K562 treated with DMSO at 1 percent for 4 hours (cell line): ENCODE measurements around the gene OR10A4. TPM values are rescaled to one million over a fixed set of nuclear protein-coding genes. Genes with fewer than 3 reads are reported as not detected.

Experiments used
- total RNA-seq: library from RNA; unstranded; fragments of 300-600 nt; gene quantifications from 2 replicates; pipeline ENCODE4 v1.2.3, GENCODE V29; 2022; ENCODE audit not compliant: insufficient read depth

The OR10A4 gene, protein sequence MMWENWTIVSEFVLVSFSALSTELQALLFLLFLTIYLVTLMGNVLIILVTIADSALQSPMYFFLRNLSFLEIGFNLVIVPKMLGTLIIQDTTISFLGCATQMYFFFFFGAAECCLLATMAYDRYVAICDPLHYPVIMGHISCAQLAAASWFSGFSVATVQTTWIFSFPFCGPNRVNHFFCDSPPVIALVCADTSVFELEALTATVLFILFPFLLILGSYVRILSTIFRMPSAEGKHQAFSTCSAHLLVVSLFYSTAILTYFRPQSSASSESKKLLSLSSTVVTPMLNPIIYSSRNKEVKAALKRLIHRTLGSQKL
- not detected in 2 replicates for total RNA-seq

DNA sequence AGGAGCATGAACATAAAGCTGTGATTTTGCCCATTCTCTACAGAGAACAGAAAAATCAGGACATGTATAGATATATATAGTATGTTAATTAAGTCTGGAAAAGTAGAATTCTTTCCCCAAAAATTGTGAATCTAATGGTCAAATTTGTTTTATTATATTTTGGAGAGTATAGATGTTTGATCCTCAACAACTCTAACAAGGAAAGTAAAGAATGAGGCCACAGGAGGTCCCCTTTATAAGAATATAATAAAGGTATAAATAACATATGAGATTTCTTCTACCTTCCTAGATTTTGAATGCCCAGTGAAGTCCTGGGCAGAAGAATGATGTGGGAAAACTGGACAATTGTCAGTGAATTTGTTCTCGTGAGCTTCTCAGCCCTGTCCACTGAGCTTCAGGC is at the start of gene OR10A4:
TSS of gene OR10A4 (plus strand) at position 301 of the 400 bp plus-strand sequence. CDS start at position 324, 23 bp downstream.

DNA sequence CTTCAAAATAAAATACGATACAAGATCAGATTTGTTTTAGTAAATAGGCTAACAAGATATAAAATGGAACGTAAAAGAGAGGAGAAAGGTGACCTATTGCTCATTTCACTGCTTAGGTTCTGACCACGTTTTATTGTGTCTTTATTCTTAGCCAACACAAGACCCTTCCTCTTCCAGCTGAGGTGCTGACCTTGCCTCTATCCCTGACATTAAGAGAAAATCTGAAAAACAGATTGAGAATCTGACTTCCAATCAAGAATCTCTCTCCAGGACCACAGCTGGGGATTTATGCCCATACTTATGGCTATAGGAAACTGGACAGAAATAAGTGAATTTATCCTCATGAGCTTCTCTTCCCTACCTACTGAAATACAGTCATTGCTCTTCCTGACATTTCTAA is 31.0 kb upstream of the OR10A4 start, which contains the start of gene OR10A5:
TSS of gene OR10A5 (plus strand) at position 301 of the 400 bp plus-strand sequence. CDS start at position 301, 0 bp downstream.

GRCh38 chr11:6862961-6863360 is 13.5 kb upstream of the OR10A4 start, which contains the start of gene OR10A2:
Gene OR10A2 (plus strand): TSS chr11:6863057. CDS start chr11:6869755, 6,698 bp downstream.

DNA sequence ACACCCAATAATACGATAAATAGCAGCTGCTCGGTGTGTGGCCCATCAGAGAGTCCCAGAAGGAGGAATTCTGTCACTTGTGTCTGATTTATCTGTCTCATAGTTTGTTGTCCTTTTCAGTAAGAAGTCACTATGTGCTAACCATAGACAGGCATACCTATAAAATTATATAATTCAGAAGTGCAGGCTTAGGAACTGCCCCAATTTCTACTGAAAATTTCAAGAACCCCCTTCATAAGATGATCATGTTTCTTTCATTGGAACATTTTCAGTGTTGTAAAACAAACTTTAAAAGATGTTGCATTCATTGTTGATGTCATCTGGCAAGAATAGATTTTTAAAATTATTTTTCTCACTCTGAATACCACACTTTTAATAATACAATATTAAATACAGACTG is 16.0 kb downstream of the OR10A4 start, which contains the start of gene OR2D2:
TSS of gene OR2D2 (minus strand) at position 101 of the 400 bp plus-strand sequence. CDS start at position 101, 0 bp downstream.

GRCh38 chr11:6920702-6921101 is 44.3 kb downstream of the OR10A4 start, which contains the start of gene OR2D3:
Gene OR2D3 (plus strand): TSS chr11:6921002. CDS start chr11:6921002, 0 bp downstream.

DNA sequence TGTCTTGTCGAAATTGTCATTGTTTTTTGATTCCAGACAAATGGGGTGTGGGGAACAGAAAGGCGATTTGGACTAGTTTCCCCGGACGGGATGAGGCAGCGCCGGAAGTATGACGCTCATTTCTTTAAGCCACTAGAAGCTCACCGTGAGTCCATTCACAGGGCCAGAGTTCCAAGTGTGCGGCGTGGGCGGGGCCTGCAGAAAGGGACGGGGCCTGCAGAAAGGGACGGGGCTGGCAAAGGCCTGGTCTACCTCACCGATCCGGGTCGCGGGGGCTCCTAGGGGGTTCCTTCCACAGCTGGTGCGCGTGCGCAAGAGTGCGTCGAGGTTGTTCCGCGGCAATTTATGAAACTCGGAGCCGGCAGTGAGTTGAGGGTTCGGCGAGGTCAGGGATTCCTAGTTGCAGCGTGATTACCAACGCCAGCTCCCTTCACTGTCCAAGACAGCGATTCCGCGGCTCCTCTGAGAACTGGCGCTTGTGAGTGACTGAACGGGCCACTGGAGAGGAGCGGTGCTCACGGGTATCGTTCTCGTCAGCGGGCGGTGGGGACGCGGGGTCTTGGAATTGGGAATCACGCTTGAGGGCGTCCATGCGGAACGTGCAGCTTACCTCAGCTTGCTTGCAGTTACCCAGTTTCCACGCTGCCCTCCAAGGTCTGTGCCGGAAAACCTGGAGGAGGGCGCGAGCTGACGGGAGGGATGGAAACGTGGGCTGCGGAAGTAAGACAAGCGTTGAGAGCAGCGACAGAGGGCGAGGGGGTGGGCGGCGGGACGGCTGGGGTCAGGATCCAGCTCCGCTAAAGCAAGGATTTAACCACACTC is 50.0 kb downstream of the OR10A4 start, which contains the start of gene ZNF215:
TSS of gene ZNF215 (plus strand) at position 219 of the 822 bp plus-strand sequence. CDS start 5,847 bp downstream, outside the sequence.

Other genes with a start within 250 kb of the OR10A4 start
- gene DCHS1, start 220.8 kb upstream of the OR10A4 start, total RNA-seq: 0.23 and 0.38 TPM in 2 replicates
- 35.8 and 45.4 TPM in 2 replicates for gene MRPL17, start 193.3 kb upstream of the OR10A4 start, total RNA-seq
- 0.49 TPM in 1 of 2 replicates, not detected in the other for gene OR2AG2, start 104.6 kb upstream of the OR10A4 start, total RNA-seq
- gene OR2AG1, start 93.6 kb upstream of the OR10A4 start, total RNA-seq: not detected in 2 replicates
- gene OR6A2, start 76.9 kb upstream of the OR10A4 start, total RNA-seq: not detected in 2 replicates
- gene OR10A5, start 30.9 kb upstream of the OR10A4 start, total RNA-seq: not detected in 2 replicates
- gene OR10A2, start 13.6 kb upstream of the OR10A4 start, total RNA-seq: not detected in 2 replicates
- not detected in 2 replicates for gene OR2D2, start 15.9 kb downstream of the OR10A4 start, total RNA-seq
- gene OR2D3, start 44.4 kb downstream of the OR10A4 start, total RNA-seq: not detected in 2 replicates
- 2.6 and 3.6 TPM in 2 replicates for gene ZNF215, start 49.8 kb downstream of the OR10A4 start, total RNA-seq
- gene ZNF214, start 143.7 kb downstream of the OR10A4 start, total RNA-seq: not detected in 2 replicates
- gene NLRP14, start 143.9 kb downstream of the OR10A4 start, total RNA-seq: 0.31 TPM in 1 of 2 replicates, not detected in the other
- not detected in 2 replicates for gene RBMXL2, start 212.4 kb downstream of the OR10A4 start, total RNA-seq